Endodermal cell (in vitro differentiated cells): ENCODE results near the gene CARD14. TPM values are rescaled to one million over a fixed set of nuclear protein-coding genes. Genes with fewer than 3 reads are reported as not detected.

Experiments
- DNase-seq: peaks from one replicate; pipeline ENCODE4 v3.0.0-alpha.2; 2017
- H3K27ac ChIP-seq: 2 replicates; pipeline ENCODE4 v1.5.1; 2013; ENCODE audit warnings: mild to moderate bottlenecking, low read depth, low read length, moderate library complexity
- H3K27me3 ChIP-seq: 2 replicates; pipeline ENCODE4 v1.6.1; 2013; ENCODE audit warnings: mild to moderate bottlenecking, low read length, moderate library complexity; ENCODE audit not compliant: insufficient read depth, control insufficient read depth, poor library complexity, severe bottlenecking
- H3K36me3 ChIP-seq: 2 replicates; pipeline ENCODE4 v1.7.0; 2013; ENCODE audit warnings: mild to moderate bottlenecking, low read length, moderate library complexity; ENCODE audit not compliant: control insufficient read depth, insufficient read depth
- H3K4me1 ChIP-seq: one replicate; pipeline ENCODE4 v1.7.0; 2013; ENCODE audit warnings: low read length; ENCODE audit not compliant: control insufficient read depth, insufficient read depth
- H3K4me3 ChIP-seq: 2 replicates; pipeline ENCODE4 v1.5.1; 2013; ENCODE audit warnings: mild to moderate bottlenecking, low read length, moderate library complexity
- H3K9ac ChIP-seq: 2 replicates; pipeline ENCODE4 v1.6.1; 2013; ENCODE audit warnings: mild to moderate bottlenecking, low read length, moderate library complexity; ENCODE audit not compliant: poor library complexity, severe bottlenecking; ENCODE audit errors: extremely low read depth
- H3K9me3 ChIP-seq: 2 replicates; pipeline ENCODE4 v1.6.1; 2013; ENCODE audit warnings: mild to moderate bottlenecking, low read length, moderate library complexity; ENCODE audit not compliant: control insufficient read depth
- H3K27ac Mint-ChIP-seq: 2 replicates; pipeline ENCODE4 v1.8.0; 2020; ENCODE audit warnings: mixed read lengths
- H3K27me3 Mint-ChIP-seq: 2 replicates; pipeline ENCODE4 v1.8.0; 2021; ENCODE audit warnings: mild to moderate bottlenecking, mixed read lengths; ENCODE audit not compliant: insufficient read depth
- H3K36me3 Mint-ChIP-seq: 2 replicates; pipeline ENCODE4 v1.8.0; 2020; ENCODE audit warnings: low read depth, mixed read lengths
- H3K4me1 Mint-ChIP-seq: 2 replicates; pipeline ENCODE4 v1.8.0; 2020; ENCODE audit warnings: mixed read lengths
- H3K4me3 Mint-ChIP-seq: 2 replicates; pipeline ENCODE4 v1.8.0; 2020; ENCODE audit warnings: mild to moderate bottlenecking, moderate library complexity, mixed read lengths
- H3K9me3 Mint-ChIP-seq: 2 replicates; pipeline ENCODE4 v1.8.0; 2020; ENCODE audit warnings: mild to moderate bottlenecking, mixed read lengths
- WGBS, 2 experiments: methylation state at CpG; one replicate each; pipeline versions ENCODE4 v1.1.5 to v1.1.7; 2013; ENCODE audit warnings: missing lambda C conversion rate in 2 of 2, mixed read lengths in 1 of 2; ENCODE audit not compliant: insufficient coverage in 1 of 2, insufficient read length in 1 of 2; 5-methylcytosine and 5-hydroxymethylcytosine counted together
- total RNA-seq, 2 donors: library from RNA; stranded (reverse); fragmentation: NEBNext Ultra II Directional in 1 of 2; extraction: Animal tissue kit (Norgen Biotek cat#: 25700) in 1 of 2; gene quantifications; 2 replicates in 1 of 2; 3 replicates in 1 of 2; pipeline ENCODE4 v1.2.1, GENCODE V29; 2021
- TF ChIP-seq, protein P1 (sequence below): fragments of 200-600 bp; sonication (generic); conservative IDR thresholded peaks from 2 replicates; pipeline ENCODE4 v1.5.0; 2021; ENCODE audit warnings: antibody characterized with exemption, mild to moderate bottlenecking

CARD14 gene
- total RNA-seq, 2 donors from 2014 or later: 0.31 TPM; not detected in 1

DNA sequence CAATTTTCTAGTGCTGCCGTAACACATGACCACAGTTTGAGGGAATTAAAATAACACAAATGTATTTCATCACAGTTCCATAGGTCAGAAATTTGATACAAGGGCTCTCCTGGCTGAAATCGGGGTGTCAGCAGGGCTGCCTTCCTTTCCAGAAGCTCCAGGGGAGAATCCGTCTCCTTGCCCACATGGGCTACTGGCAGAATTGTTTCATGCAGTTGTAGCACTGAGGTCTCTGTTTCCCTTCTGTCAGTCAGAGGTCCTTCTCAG, 43.4 kb upstream of the CARD14 start:
- Histone ChIP-seq H3K9ac (no peak overlapping the region), H3K27ac (no peak overlapping the region), H3K4me3 (no peak overlapping the region), H3K9me3 (no peaks in the 10 kb centered on the region), H3K27me3 (no peaks in the 10 kb centered on the region), H3K36me3 (no peaks in the 10 kb centered on the region), H3K4me1 (peaks cover 6% of the 10 kb centered on the region)
- H3K27ac Mint-ChIP-seq: no peak overlapping the region
- TF ChIP-seq, protein P1, sequence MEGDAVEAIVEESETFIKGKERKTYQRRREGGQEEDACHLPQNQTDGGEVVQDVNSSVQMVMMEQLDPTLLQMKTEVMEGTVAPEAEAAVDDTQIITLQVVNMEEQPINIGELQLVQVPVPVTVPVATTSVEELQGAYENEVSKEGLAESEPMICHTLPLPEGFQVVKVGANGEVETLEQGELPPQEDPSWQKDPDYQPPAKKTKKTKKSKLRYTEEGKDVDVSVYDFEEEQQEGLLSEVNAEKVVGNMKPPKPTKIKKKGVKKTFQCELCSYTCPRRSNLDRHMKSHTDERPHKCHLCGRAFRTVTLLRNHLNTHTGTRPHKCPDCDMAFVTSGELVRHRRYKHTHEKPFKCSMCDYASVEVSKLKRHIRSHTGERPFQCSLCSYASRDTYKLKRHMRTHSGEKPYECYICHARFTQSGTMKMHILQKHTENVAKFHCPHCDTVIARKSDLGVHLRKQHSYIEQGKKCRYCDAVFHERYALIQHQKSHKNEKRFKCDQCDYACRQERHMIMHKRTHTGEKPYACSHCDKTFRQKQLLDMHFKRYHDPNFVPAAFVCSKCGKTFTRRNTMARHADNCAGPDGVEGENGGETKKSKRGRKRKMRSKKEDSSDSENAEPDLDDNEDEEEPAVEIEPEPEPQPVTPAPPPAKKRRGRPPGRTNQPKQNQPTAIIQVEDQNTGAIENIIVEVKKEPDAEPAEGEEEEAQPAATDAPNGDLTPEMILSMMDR: no peak
- no peak for DNase-seq
- H3K27me3 Mint-ChIP-seq: no peaks in the 10 kb centered on the region
- H3K4me3 Mint-ChIP-seq: no peak overlapping the region
- 94 to 100% methylated on average over 2 to 3 of the region's 3 CpGs for WGBS, 2 experiments
- H3K36me3 Mint-ChIP-seq: no peaks in the 10 kb centered on the region
- no peaks in the 10 kb centered on the region for H3K9me3 Mint-ChIP-seq
- H3K4me1 Mint-ChIP-seq: peaks cover 12% of the 10 kb centered on the region

DNA sequence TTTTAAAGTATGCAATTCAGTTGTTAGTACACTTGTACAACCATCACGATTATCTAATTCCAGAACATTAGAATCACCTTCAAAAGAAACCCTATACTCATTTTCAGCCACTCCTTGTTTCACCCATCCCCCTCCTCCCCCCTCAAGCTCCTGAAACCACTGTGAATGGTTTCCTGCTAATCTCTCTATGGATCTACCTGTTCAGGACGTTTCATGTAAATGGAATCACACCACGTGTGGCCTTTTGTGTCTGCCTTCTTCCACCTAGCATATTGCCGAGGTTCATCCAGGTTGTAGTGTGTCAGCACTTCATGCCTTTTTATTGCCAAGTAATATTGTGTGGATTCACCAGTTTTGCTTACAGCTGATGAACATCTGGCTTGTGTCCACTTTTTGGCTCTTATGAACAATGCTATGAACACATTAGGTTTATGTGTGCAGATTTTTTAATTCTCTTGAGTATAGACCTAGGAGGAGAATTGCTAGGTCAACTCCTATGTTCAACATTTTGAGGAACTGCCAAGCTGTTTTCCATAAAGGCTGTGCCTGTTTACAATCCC, 40.7 kb upstream of the CARD14 start:
- no peak overlapping the region for H3K4me3 ChIP-seq
- no peak overlapping the region for H3K9ac ChIP-seq
- Mint-ChIP-seq H3K27me3 (no peaks in the 10 kb centered on the region), H3K4me1 (peaks cover 9% of the 10 kb centered on the region), H3K27ac (no peak overlapping the region), H3K36me3 (peaks cover 16% of the 10 kb centered on the region), H3K9me3 (no peaks in the 10 kb centered on the region), H3K4me3 (no peak overlapping the region)
- no peaks in the 10 kb centered on the region for H3K9me3 ChIP-seq
- H3K27ac ChIP-seq: no peak overlapping the region
- DNase-seq: no peak
- TF ChIP-seq, protein P1: no peak
- peaks cover 14% of the 10 kb centered on the region for H3K36me3 ChIP-seq
- H3K4me1 ChIP-seq: peaks cover 5% of the 10 kb centered on the region
- no peaks in the 10 kb centered on the region for H3K27me3 ChIP-seq
- 56 to 62% methylated on average over 4 of the region's 4 CpGs for WGBS, 2 experiments

DNA sequence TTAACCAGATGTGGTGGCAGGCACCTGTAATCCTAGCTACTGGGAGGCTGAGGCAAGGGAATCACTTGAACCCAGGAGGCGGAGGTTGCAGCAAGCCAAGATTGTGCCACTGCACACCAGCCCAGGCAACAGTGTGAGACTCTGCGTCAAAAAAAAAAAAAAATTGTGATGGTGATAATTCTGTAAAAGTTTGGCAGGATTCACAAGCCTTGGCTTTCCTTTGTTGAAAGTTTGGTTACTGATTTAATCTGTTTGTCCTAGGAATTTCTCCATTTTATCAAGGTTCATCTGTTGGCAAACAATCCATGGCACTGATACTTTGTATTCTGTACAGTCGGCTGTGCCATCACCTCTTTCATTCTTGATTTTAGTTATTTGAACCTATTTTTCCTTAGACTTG, 38.8 kb upstream of the CARD14 start:
- WGBS, 2 experiments: 93 to 95% methylated on average over 2 to 3 of the region's 3 CpGs
- DNase-seq: no peak
- TF ChIP-seq, protein P1: no peak

More for the DNA sequence above, 38.8 kb upstream of the CARD14 start:
- H3K9me3 ChIP-seq: no peaks in the 10 kb centered on the region
- H3K36me3 Mint-ChIP-seq: peaks cover 33% of the 10 kb centered on the region
- H3K36me3 ChIP-seq: peaks cover 32% of the 10 kb centered on the region
- no peak overlapping the region for H3K27ac Mint-ChIP-seq
- no peaks in the 10 kb centered on the region for H3K27me3 ChIP-seq
- H3K4me3 Mint-ChIP-seq: no peak overlapping the region
- H3K9ac ChIP-seq: no peak overlapping the region
- H3K27me3 Mint-ChIP-seq: no peaks in the 10 kb centered on the region
- H3K9me3 Mint-ChIP-seq: no peaks in the 10 kb centered on the region
- H3K27ac ChIP-seq: no peak overlapping the region
- H3K4me1 Mint-ChIP-seq: peaks cover 1% of the 10 kb centered on the region
- H3K4me3 ChIP-seq: no peak overlapping the region
- no peaks in the 10 kb centered on the region for H3K4me1 ChIP-seq
